GM18907 (cell line): ENCODE data around the gene KRTAP10-6.
"Not testable (repeated sequence)": the region's sequence is repeated elsewhere in the genome, so short reads cannot be mapped to it uniquely, and the experiment has no call there.

Experiments
- ATAC-seq: cut with Tn5 transposase; IDR thresholded peaks from one replicate; pipeline ENCODE4 v1.9.1; 2021; ENCODE audit warnings: mild to moderate bottlenecking, moderate library complexity; ENCODE audit not compliant: unreplicated experiment

Gene KRTAP10-6

DNA sequence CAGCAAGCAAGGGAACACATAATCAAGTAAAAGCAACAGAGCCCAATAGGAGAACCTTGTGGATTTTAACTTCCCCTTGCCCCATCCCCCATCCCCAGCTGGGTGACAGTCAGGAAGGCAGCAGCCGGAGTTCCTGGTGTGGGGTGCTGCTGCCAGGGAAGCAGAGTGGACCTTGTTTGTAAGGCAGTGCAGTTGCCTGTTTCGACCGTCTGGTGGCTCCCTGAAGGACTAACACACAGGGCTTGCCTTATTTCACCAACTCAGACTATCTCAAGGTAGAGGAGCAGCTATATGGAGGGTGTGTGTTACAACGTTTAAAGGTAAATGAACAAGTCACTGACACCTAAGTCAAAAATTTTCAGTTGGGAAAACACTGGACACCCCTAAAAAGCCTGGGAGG lies 26.2 kb upstream of the KRTAP10-6 start:
- no peak for ATAC-seq

- no peak for ATAC-seq
These were observed 24.8 kb upstream of the KRTAP10-6 start for GRCh38 chr21:44617071-44617501.

GRCh38 chr21:44616591-44616926 lies 24.3 kb upstream of the KRTAP10-6 start:
- no peak for ATAC-seq

DNA sequence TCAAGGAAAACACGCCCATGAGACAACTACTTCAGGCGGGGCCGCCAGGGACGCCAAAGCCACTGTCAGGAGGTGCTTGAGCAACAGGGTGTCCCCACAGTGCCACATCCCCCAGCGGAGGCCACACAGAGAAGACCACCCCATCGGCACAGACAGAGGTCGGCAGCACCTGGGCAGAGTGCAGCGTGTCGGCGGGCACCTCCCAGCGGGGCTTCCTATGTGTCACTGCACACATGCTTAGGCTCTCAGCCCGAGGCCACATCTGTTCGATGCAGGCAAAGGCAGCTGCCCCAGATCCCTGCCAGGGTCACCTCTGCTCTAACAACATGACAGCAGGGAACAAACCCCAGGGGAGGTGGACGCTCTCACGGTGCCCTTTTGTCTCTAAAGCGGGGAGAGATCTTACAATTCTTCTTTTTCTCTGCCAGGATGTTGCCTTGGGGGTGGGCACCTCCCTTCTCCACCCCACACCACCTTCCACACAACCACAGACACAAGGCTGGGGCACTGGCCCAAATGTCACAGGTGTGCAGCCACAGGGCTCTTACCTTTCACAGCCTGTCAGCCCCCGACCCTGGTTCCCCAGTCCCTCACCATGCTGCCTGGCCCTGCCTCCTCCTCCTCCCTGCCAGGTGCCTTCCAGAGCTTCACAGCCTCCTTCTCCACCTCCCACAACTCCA lies 23.7 kb upstream of the KRTAP10-6 start:
- no peak for ATAC-seq

DNA sequence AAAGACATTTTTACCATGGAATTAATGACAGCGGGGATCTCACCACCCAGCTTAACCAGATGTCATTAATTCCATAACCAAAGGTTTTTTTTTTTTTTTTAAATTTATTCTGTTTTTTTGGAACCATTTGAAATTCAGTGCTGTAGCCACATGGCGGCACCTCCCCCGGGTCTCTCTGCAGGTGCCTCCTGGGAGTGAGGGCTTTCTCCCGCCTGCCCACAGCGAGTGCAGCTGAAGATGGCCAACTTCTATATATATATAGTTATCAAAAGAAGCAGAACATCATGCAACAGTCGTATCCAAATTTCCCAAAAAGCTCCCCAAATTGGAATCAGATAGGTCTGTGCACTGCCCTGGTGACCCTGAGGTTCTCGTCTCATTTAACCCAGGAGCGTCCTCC lies 23.2 kb upstream of the KRTAP10-6 start:
- ATAC-seq, result no peak

DNA sequence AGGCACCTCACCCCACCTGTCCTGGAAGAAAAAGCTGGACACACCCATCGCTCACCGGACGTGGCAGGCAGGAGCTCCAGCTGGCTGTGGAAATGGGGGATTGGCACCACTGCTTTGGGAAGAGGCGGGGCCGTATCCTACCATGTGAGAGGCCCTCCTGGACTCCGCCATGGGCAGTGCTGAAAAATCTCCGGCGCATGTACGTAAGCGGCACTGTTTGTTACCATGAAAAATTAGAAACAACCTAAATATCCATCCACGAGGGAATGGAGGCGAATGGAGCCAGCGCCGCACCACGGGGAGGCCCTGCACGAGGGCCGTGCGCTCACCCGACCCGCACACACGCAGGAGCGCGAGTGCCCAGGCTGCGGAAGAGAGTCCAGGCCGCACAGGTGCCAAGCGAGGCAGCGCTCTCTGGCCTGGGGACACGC lies 22.7 kb upstream of the KRTAP10-6 start:
- ATAC-seq, result no peak

- ATAC-seq, result no peak
These were observed 21.9 kb upstream of the KRTAP10-6 start for GRCh38 chr21:44614161-44614631.

DNA sequence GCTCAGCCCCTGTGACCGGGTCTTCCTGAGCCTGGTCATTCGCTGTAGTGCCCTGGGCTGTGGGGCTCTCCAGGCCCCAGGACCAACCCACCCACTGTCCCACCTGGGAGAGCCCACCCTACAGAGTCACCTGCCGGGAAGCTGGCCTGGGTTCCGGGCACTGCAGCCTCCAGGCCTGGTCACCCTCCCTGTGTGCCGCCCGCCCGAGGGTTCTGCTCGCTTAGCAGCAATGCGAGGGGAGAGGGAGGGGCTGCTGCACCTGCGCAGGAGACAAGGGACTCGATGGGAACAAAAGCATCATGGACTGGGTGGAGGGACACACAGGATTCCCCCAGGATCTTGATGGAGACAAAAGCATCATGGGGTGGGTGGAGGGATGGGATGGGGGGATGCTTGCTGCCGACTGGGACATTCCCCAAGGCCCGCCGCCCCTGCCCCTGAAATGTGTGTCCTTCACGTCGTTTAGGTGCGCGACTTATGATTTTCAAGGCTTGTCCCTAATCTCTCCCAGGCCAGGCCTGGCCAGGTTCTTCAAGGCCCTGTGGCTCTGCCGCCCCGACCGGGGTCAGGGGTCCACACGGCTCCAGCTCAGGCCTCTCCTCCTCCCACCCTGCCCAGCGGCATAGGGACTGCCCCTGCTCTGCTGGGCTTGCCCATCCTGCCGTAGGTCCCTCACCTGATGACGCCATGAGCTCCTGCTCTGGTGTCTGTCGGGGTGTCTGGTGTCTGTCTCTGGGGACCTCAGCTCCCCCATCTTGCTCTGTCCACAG lies 21.3 kb upstream of the KRTAP10-6 start:
- ATAC-seq, result no peak

DNA sequence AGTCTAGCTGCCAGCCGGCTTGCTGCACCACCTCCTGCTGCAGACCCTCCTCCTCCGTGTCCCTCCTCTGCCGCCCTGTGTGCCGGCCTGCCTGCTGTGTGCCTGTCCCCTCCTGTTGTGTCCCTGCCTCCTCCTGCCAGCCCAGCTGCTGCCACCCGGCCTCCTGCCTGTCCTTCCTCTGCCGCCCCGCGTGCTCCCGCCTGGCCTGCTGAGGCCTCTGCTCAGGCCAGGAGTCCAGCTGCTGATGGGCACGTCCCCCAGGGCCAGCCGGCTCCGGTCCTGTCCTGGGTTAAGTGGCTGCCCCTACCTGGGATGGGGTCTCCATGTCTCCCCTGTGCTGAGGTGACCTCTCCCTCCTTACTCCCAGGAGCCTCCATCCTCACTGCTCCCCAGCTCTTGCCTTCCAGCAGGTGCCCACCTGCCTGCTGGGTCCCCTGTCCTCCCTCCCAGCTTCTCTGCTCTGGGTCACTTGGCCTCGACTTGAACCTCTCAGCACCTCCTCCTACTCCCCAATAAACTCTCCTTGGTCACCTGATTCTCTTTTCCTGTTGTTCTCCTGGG lies 20.4 kb upstream of the KRTAP10-6 start:
- ATAC-seq, result no peak

GRCh38 chr21:44612029-44612486 lies 19.8 kb upstream of the KRTAP10-6 start, which contains the start of gene KRTAP10-8:
Gene KRTAP10-8, plus strand, starts transcription at chr21:44612079. Its CDS starts 22 bp downstream, at chr21:44612101.
- ATAC-seq, result no peak

GRCh38 chr21:44611551-44611950 lies 19.2 kb upstream of the KRTAP10-6 start:
- ATAC-seq, result no peak

GRCh38 chr21:44610157-44610843 lies 18.0 kb upstream of the KRTAP10-6 start:
- not testable (repeated sequence) for ATAC-seq

DNA sequence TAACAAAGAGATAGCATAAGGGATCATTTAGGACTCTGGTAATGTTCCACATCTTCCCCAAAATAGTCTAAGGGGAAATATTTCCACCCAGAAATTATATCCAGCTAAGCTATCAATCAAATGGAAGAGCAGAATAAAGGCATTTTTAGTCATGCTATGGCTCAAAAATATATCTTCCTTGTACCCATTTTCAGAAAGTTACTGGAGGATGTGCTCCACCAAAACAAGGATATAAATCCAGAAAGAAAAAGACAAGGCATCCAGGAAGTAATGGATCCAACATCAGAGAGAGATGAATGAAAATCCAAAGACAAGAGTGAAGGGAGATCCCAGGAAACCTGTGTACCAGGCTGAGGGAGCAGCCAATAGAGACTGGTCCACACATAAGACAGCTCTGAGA lies 16.9 kb upstream of the KRTAP10-6 start:
- no peak for ATAC-seq

DNA sequence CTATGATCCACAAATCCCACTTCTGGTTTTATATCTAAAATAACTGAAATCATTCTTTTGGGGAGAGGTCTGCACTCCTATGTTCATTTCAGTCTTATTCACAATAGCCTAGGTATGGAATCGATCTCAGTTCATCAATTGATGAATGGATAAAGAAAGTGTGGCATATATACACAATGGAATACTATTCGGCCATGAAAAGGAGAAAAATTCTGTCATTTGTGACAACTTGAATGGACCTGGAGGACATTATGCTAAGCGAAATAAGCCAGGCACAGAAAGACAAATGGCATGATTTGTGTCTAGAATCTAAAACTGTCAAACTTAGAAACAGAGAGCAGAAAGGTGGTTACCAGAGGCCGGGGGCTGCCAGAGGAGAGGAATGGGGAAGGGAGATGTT lies 14.2 kb upstream of the KRTAP10-6 start:
- ATAC-seq, result no peak

GRCh38 chr21:44603911-44604310 lies 11.6 kb upstream of the KRTAP10-6 start:
- ATAC-seq, result no peak

DNA sequence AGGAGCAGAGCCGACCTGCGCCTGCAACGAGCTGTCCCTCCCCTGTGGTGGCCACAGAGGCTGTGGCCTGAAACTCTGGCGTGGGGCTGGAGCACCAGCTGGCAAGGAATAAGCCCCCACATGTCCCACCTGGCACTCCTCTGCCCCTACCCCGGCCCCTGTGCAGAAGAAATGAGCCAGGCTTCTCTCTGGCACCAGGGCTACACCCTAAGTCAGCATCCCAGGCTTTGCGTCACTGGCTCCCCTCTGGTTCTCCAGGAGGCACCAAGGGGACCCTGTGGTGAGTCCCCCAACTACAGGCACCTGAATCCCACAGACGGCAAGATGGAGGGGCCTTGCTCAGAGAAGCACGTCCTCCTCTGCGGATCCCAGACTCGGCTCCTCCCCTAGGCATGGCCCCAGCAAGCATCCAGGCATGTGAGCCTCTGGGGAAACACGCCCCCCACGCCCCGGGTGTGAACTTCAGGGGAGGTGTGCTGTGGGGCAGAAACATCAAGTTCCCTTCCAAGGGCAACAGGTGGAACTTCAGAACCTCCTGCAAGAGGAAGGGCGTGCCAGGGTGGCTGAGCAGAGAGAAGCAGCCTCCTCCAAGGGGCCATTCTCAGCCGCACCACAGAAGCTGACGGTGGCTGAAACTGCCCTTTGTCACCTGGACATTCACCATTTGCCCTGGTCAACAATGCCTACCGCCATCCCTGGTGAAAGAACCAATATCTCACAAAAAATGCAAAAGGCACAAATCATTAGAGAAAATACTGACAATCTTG lies 11.0 kb upstream of the KRTAP10-6 start:
- no peak for ATAC-seq

- no peak for ATAC-seq
These were observed 10.2 kb upstream of the KRTAP10-6 start for GRCh38 chr21:44602463-44602850.

- ATAC-seq, result no peak
These were observed 9.5 kb upstream of the KRTAP10-6 start for GRCh38 chr21:44601596-44602462.

GRCh38 chr21:44601091-44601490 lies 8.8 kb upstream of the KRTAP10-6 start:
- not testable (repeated sequence) for ATAC-seq
